NCI-H1694 (cell line): ENCODE measurements around the gene UGT1A1.

Source experiments
- DNase-seq: peaks from one replicate; lab custom pipeline; 2025; lab: John Stamatoyannopoulos, UW

The UGT1A1 gene

GRCh38 chr2:233817995-233818638, 58.0 kb downstream of the UGT1A1 start:
- DNase-seq = no peak

DNA sequence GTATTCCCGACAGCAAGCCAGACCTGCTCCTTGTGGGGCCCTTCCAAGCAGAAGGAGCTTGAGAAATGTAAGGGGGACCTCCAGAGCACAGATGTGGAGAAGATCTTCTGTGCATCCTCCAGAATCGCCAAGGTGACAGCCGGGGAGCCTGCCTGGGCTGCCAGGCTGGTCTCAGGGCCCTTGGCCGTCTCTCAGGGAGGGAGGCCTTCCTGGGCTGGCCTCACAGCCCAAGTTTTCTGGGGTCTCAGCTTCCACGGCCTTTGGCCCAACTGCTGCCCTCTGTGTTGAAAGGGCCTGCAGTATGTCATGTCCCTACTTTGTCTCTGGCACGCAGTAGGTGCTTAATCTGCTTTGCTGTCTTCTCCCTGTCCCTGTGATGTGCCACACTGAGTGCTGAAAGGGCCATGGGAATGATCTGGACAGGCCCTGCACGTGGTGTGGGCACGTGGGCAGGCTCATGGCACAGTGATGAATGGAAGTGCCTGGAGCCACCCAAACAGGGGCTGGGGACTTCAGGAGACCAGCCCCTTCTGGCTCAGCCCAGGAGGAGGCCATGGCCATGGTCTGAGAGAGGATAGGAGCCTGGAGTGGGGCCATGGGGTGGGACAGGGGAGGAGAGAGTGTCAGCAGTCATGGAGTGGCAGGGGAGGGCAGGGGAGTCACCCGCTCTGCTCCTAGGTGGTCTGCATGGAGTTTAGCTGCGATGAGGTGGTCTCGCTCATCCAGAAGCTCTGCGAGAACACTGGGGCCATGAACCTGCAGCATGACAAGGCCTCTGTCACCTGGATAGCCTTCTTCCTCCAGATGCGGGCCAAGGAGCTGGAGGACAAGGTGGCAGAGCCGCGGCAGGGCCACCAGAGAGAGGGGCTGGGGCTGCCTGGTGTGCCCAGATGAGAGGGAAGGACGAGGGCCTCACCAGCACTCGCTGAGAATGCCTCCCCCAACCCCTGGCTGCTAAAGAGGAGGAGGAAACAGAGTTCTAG, 58.9 kb downstream of the UGT1A1 start:
- no peak for DNase-seq

- no peak for DNase-seq
These were observed 60.1 kb downstream of the UGT1A1 start for GRCh38 chr2:233819884-233820773.

DNA sequence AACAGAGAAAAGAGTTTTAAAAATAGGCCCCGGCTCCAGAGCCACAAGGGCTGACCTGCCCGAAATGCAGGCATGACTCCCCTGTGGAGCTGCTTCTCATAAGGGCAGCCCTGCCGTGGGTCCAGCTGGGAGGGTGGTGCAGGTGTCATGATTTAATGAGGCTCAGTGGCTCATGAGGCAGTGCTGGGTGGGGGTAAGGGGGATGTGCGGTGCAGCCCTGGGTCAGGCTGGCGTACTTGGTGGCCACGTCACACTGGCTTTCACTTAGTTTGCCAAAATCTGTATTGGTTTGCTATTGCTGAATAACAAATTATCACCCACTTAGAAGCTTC, 60.7 kb downstream of the UGT1A1 start:
- no peak for DNase-seq

DNA sequence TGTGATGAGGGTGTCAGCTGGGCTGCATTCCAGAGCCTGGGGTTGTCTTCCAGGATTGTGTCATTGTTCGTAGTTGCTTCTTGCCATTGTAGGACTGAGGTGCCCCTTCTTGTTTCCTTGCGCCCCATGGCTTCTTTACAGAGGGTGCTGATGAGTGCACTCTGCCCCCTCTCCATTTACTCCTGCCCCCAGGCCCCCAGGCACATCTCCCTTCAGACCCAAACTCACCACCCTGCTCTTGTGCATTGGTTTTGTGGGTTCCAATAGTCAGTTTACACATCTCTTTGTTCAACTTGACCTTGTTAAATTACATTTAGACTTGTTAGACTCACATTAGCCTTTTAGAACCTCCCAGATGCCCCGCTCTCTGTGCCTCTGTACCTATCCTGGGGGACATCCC, 61.1 kb downstream of the UGT1A1 start:
- no peak for DNase-seq

DNA sequence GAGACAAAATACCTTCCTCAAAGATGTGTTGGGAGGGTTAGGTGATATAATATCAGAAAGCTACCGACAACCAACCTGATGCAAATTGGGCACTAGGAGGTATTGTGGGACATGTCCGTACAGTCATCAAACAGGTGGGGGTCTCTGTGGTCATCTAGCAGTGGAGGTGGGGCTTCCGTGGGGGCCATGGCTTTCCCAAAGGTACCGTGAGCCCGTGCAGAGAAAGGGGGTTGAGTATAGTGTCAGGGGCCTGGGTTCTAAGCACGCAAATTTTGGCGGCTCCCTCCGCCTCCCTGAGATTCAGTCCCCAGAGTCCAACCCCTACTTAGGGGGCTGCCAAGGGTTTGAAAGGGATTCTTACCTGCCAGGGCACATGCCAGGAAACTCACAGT, 61.6 kb downstream of the UGT1A1 start:
- no peak for DNase-seq

GRCh38 chr2:233822101-233822771, 62.2 kb downstream of the UGT1A1 start:
- no peak for DNase-seq
